Effector memory CD8-positive, alpha-beta T cell (primary cell): ENCODE results near the gene RECK.
A peak's percentile ranks its signal among the peaks of the same experiment; 100 is the strongest.

ENCODE experiments used
- ATAC-seq: fragments of 150-1000 bp; cut with Tn5 transposase; replicated peaks from 2 replicates; pipeline ENCODE4 v1.10.0; 2021; ENCODE audit warnings: mild to moderate bottlenecking, moderate library complexity
- DNase-seq, 3 experiments: peaks; one replicate each; pipeline ENCODE4 v3.0.0; 2021
- H3K27ac Mint-ChIP-seq, 2 donors: one replicate each; pipeline ENCODE4 v1.8.0; 2022; ENCODE audit warnings: mild to moderate bottlenecking in 2 of 2, mixed read lengths in 2 of 2, moderate library complexity in 2 of 2
- H3K27me3 Mint-ChIP-seq, 2 donors: one replicate each; pipeline ENCODE4 v1.8.0; 2022; ENCODE audit warnings: mixed read lengths in 2 of 2
- H3K36me3 Mint-ChIP-seq: one replicate; pipeline ENCODE4 v1.8.0; 2022; ENCODE audit warnings: mild to moderate bottlenecking, moderate library complexity, mixed read lengths; ENCODE audit not compliant: insufficient read depth
- H3K4me1 Mint-ChIP-seq, 2 donors: one replicate each; pipeline ENCODE4 v1.8.0; 2022; ENCODE audit warnings: low read depth in 2 of 2, mixed read lengths in 2 of 2
- H3K4me3 Mint-ChIP-seq, 2 donors: one replicate each; pipeline ENCODE4 v1.8.0; 2022; ENCODE audit warnings: mild to moderate bottlenecking in 2 of 2, mixed read lengths in 2 of 2, moderate library complexity in 2 of 2
- H3K9me3 Mint-ChIP-seq, 2 donors: one replicate each; pipeline ENCODE4 v1.8.0; 2022; ENCODE audit warnings: mixed read lengths in 2 of 2

RECK gene

DNA sequence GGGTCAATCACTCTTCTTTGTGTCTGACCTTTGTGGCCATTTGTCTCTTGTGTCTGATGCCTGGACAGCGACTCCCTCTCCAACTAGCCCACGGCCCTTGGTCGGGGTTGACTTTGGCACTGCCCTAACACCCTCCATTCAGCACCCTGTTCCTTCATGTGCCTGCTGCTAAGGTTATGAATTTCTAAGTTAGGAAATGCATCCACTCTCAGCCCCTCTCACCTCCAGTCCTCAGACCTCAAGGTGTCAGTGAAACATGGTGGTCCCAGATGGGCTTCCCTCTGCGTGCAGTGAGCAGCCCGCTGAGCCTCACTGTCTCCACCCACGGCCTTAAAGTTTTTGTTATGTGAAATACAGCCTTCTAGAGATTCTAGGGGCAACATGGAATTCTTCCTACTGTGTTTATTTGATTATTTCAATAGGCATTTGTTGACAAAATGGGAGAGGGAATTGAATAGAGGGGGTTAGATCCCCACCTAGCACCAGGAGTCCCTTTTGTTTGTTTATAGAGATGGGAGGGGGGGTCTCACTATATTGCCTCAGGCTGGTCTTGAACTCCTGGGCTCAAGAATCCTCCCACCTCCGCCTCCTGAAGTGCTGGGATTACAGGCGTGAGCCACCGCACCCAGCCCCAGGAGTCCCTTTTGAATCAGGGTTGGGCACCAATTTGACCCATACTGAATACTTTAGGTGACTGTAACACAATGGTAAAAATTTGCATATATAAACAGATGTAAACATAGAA lies 98.2 kb downstream of the RECK start:
- Mint-ChIP-seq H3K27ac (peak overlapping the region in 1 of 2 donors; percentile 87), H3K4me3 (peak overlapping the region; percentile 6 to 99)

GRCh38 chr9:36135741-36136271 lies 99.1 kb downstream of the RECK start:
- DNase-seq, result no peak
- Mint-ChIP-seq H3K27me3 (no peaks in the 10 kb centered on the region), H3K27ac (peak overlapping the region; percentile 87 to 89), H3K36me3 (peaks cover 15% of the 10 kb centered on the region), H3K4me1 (peaks cover 40 to 43% of the 10 kb centered on the region in 2 donors), H3K9me3 (no peaks in the 10 kb centered on the region), H3K4me3 (peak overlapping the region; percentile 97 to 99)
- ATAC-seq, result no peak

More for the DNA sequence above, 98.2 kb downstream of the RECK start:
- Mint-ChIP-seq H3K27me3 (no peaks in the 10 kb centered on the region), H3K4me1 (peaks cover 34% of the 10 kb centered on the region in 2 donors), H3K9me3 (no peaks in the 10 kb centered on the region), H3K36me3 (peaks cover 10% of the 10 kb centered on the region)
- ATAC-seq, result no peak
- DNase-seq, result no peak

GRCh38 chr9:36136272-36136893 lies 99.7 kb downstream of the RECK start, which contains the start of gene GLIPR2:
GLIPR2 (plus strand) TSS chr9:36136733; CDS start chr9:36136779, 46 bp downstream.
- no peaks in the 10 kb centered on the region for H3K9me3 Mint-ChIP-seq
- peaks cover 41 to 49% of the 10 kb centered on the region in 2 donors for H3K4me1 Mint-ChIP-seq
- no peaks in the 10 kb centered on the region for H3K27me3 Mint-ChIP-seq

GRCh38 chr9:36136894-36137391 lies 100.2 kb downstream of the RECK start:
- ATAC-seq (peak; percentile 40), DNase-seq (peak in 1 of 3 experiments; percentile 18)
- Mint-ChIP-seq H3K9me3 (no peaks in the 10 kb centered on the region), H3K27me3 (no peaks in the 10 kb centered on the region), H3K4me3 (peak overlapping the region; percentile 97 to 99), H3K27ac (peak overlapping the region; percentile 98 to 100), H3K36me3 (peaks cover 17% of the 10 kb centered on the region), H3K4me1 (peaks cover 46 to 53% of the 10 kb centered on the region in 2 donors)

More at GRCh38 chr9:36136272-36136893, 99.7 kb downstream of the RECK start, which contains the start of gene GLIPR2:
- H3K27ac Mint-ChIP-seq, result peak within 1 kb of the TSS; percentile 98 to 100
- peak; percentile 94 for ATAC-seq
- H3K36me3 Mint-ChIP-seq, result peaks cover 15% of the 10 kb centered on the region
- H3K4me3 Mint-ChIP-seq, result peak within 1 kb of the TSS; percentile 97 to 99
- peak; percentile 72 to 76 (median 74) for DNase-seq

DNA sequence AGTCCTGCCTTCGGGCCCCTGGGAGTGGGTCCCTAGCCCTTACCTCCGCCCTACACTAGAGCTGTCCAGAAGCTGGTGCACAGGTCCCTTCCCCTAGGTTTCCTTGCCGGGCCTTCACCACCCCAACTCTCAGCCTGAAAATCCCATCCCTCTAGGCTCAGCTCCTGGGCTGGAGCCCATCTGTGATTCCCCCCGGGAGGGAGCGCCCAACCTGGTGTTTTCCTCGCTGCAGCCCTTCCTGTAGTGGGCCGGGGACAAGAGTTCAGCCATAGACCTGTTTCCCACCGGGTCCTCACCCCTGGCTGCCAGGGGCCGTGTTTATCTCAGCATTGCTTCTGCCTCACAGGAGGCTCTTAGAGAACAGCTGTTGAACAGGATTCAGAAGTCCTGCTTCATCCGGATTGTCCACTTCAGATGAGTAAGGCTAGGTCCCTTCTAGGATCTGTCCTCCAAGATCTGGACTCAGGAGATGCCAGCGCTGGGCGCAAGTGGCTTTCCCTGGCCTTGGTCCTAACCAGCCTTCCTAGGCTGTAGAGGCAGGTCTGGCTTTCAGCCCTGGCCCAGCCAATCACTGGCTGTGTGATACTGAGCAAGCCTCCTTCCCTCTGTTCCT lies 100.8 kb downstream of the RECK start:
- peak overlapping the region; percentile 98 to 100 for H3K27ac Mint-ChIP-seq
- H3K27me3 Mint-ChIP-seq, result no peaks in the 10 kb centered on the region
- peaks cover 51 to 59% of the 10 kb centered on the region in 2 donors for H3K4me1 Mint-ChIP-seq
- H3K4me3 Mint-ChIP-seq, result peak overlapping the region; percentile 97 to 99
- peaks cover 18% of the 10 kb centered on the region for H3K36me3 Mint-ChIP-seq
- DNase-seq, result no peak
- no peak for ATAC-seq
- no peaks in the 10 kb centered on the region for H3K9me3 Mint-ChIP-seq

DNA sequence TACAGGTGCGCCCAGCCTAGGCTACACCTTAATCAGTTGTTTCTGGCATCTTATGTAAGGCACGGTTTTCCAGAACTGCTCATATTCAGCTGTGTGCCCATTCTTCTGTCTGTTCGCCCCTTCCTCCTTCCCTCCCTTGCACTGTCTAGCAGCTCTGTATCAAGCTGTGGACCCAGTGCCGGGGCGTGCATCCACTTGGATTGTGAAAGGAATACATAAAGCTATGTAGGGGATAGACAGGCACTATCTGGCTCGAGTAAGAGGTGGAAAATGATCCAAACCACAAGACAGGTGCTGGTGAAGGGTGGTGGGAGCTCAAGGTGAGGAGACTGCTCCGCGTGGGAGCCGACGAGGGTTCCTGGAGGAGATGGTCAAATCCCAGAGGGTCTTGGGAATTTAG lies 101.8 kb downstream of the RECK start:
- peaks cover 23% of the 10 kb centered on the region for H3K36me3 Mint-ChIP-seq
- no peaks in the 10 kb centered on the region for H3K9me3 Mint-ChIP-seq
- H3K4me1 Mint-ChIP-seq, result peaks cover 61 to 69% of the 10 kb centered on the region in 2 donors
- peak overlapping the region; percentile 98 to 100 for H3K27ac Mint-ChIP-seq
- ATAC-seq (no peak), DNase-seq (no peak)
- H3K27me3 Mint-ChIP-seq, result no peaks in the 10 kb centered on the region
- H3K4me3 Mint-ChIP-seq, result peak overlapping the region; percentile 97 to 99

GRCh38 chr9:36138901-36139300 lies 102.2 kb downstream of the RECK start:
- H3K4me3 Mint-ChIP-seq, result peak overlapping the region; percentile 97 to 99
- ATAC-seq (no peak), DNase-seq (no peak)
- H3K27me3 Mint-ChIP-seq, result no peaks in the 10 kb centered on the region
- peaks cover 65 to 73% of the 10 kb centered on the region in 2 donors for H3K4me1 Mint-ChIP-seq
- peaks cover 26% of the 10 kb centered on the region for H3K36me3 Mint-ChIP-seq
- no peaks in the 10 kb centered on the region for H3K9me3 Mint-ChIP-seq
- peak overlapping the region; percentile 98 to 100 for H3K27ac Mint-ChIP-seq

- Mint-ChIP-seq H3K36me3 (peaks cover 34% of the 10 kb centered on the region), H3K4me1 (peaks cover 80 to 88% of the 10 kb centered on the region in 2 donors), H3K27me3 (no peaks in the 10 kb centered on the region), H3K9me3 (peaks cover 2 to 4% of the 10 kb centered on the region in 2 donors), H3K27ac (peak overlapping the region; percentile 98 to 100), H3K4me3 (peak overlapping the region; percentile 97 to 99)
- no peak for ATAC-seq
- DNase-seq, result no peak
Measured at GRCh38 chr9:36140086-36141084, 103.7 kb downstream of the RECK start.

DNA sequence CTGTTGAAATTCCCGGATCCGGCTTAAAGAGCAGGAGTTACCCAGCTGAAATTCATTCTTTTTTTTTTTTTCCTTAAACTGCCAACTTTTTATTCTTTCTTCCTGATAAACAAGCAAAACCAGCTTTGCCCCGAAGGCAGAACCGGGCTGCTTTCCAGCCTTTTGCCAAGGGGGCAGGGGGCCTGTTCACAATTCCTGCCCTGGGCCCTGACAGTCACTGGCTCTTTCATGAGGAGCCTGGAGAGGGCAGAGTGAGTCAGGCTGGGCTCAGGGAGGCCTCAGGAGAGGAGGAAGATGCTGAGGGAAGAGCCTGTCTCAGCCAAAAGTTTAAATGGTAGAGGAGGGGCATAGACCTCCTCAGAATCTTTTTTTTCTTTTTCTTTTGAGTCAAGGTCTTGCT lies 104.6 kb downstream of the RECK start:
- no peak for ATAC-seq
- peak overlapping the region; percentile 88 to 99 for H3K4me3 Mint-ChIP-seq
- peaks cover 28% of the 10 kb centered on the region for H3K36me3 Mint-ChIP-seq
- H3K27me3 Mint-ChIP-seq, result no peaks in the 10 kb centered on the region
- H3K4me1 Mint-ChIP-seq, result peaks cover 85 to 91% of the 10 kb centered on the region in 2 donors
- peaks cover 4 to 8% of the 10 kb centered on the region in 2 donors for H3K9me3 Mint-ChIP-seq
- H3K27ac Mint-ChIP-seq, result peak overlapping the region; percentile 98 to 100
- no peak for DNase-seq

DNA sequence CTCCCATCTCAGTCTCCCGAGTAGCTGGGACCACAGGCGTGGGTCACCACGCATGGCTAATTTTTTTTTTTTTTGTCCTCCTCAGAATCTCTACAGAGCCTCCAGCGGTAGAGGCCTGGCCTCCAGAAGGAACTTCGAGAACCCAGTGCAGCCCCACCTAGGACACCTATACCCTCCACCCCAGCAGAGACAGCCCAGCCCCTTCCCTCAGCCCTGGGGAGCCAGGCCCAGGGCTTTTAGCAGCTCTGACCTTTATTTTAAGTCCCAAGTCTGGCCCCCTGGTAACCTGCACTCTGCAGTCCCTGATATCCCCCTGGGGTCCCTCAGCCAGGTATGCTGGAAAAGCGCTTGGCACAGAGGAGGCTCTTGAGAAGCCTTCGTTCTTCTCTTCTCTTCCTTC lies 105.0 kb downstream of the RECK start:
- no peaks in the 10 kb centered on the region for H3K27me3 Mint-ChIP-seq
- H3K4me1 Mint-ChIP-seq, result peaks cover 87 to 94% of the 10 kb centered on the region in 2 donors
- H3K36me3 Mint-ChIP-seq, result peaks cover 28% of the 10 kb centered on the region
- H3K9me3 Mint-ChIP-seq, result peaks cover 4 to 8% of the 10 kb centered on the region in 2 donors
- H3K4me3 Mint-ChIP-seq, result peak overlapping the region; percentile 88 to 99
- peak overlapping the region; percentile 98 to 100 for H3K27ac Mint-ChIP-seq
- DNase-seq (no peak), ATAC-seq (no peak)

DNA sequence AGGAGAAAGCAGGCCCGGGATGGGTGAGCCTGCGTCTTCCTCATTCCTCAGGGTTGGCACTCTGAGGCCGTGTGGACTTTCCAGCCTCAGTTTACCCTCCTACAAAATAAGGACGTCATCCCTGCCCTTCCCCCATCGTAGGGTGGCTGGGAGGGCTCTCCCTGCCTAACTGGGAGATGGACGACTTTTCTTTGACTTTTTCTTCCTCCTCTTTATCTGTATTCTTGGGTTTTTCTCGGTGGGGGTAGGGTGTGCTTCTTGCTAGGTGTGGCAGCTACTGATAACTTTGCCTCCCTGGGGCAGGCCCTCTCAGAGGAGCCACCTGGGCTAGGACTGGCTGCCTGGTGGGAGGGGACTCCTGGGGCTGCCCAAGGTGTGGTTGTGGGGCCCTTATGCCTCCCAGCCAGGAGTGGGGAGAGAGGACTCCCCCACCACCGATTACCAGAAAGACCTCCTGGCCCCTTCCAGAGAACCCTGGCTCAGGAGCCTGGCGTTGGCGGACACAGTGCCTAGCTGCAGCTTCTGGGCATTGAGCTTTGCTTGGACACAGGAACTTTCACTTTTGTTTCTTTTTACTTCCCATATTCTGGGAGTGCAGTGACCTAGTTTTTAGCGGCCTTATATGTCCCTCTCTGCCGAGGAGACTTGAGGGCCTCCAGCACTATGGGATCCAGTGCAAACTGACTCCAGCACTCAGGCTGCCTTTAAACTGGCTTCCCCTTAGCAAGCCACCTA lies 106.0 kb downstream of the RECK start:
- Mint-ChIP-seq H3K27ac (peak overlapping the region; percentile 98 to 100), H3K9me3 (peaks cover 4 to 8% of the 10 kb centered on the region in 2 donors), H3K27me3 (no peaks in the 10 kb centered on the region), H3K4me3 (peak overlapping the region; percentile 88 to 99), H3K4me1 (peaks cover 89 to 94% of the 10 kb centered on the region in 2 donors), H3K36me3 (peaks cover 29% of the 10 kb centered on the region)
- peak; percentile 14 for ATAC-seq
- no peak for DNase-seq
